ENCODE measurements around the gene MMP24OS. TPM values are rescaled to one million over a fixed set of nuclear protein-coding genes. Genes with fewer than 3 reads are reported as not detected.
A peak's percentile ranks its signal among the peaks of the same experiment; 100 is the strongest.
"Not testable (repeated sequence)": the region's sequence is repeated elsewhere in the genome, so short reads cannot be mapped to it uniquely, and the experiment has no call there.

The MMP24OS gene
- total RNA-seq, 1 experiment from 2014 or later, result 10.7 TPM

DNA sequence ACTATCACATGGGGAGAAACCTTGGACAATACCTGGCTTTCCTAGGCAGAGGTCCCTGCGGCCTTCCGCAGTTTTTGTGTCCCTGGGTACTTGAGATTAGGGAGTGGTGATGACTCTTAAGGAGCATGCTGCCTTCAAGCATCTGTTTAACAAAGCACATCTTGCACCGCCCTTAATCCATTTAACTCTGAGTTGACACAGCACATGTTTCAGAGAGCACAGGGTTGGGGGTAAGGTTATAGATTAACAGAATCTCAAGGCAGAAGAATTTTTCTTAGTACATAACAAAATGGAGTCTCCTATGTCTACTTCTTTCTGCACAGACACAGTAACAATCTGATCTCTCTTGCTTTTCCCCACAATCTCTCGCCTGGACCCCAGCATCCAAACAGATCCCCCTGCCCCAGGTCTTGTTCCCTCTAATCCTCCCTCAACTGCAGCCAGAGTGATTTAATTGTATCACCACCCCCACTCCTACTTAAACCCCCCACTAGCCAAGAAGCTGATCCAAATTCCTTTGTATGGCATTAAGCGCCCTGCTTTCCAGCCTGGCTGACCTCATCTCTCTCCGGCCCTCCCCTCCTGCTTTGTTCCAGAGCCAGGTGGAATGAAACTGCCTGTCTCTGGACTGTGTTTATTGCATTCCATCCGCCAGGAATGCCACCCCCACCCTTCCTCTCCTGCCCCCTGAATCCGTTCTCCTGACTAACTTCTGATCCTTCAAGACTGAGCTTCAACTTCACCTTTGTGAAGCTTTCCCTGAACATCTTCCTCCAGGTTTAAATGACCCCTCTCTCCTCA, 15.0 kb downstream of the MMP24OS start:
- in situ Hi-C loops (cut with HindIII; ENCODE audit: low sequenced_read_pairs), result not testable (repeated sequence)
- peak; percentile 97 for DNase-seq (ENCODE audit: low spot score)

DNA sequence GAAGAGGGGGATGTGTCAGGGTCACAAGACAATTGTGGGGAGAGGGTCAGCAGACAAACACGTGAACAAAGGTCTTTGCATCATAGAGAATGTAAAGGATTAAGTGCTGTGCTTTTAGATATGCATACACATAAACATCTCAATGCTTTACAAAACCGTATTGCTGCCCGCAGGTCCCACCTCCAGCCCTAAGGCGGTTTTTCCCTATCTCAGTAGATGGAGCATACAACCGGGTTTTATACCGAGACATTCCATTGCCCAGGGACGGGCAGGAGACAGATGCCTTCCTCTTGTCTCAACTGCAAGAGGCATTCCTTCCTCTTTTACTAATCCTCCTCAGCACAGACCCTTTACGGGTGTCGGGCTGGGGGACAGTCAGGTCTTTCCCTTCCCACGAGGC, 15.6 kb downstream of the MMP24OS start:
- in situ Hi-C loops (cut with HindIII; ENCODE audit: low sequenced_read_pairs), result not testable (repeated sequence)

DNA sequence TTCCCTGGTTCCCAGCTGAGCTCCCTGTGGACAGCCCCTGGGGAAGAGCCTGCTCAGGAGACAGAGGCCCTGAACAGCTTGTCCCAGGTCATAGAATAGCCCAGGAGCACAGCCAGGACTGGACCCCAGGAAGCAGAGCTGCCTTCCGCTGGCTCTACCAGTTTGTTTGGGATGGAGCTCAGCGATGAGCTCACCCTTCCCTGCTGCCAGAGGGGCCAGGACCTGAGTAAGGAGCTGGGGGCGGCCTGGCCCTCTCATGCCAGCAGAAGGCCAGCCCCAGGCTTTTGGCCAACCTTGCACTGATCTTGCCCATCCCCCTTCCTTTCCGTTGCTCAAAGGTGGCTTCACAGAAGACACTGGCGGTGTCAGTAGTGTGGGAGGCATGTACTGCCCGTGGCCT, 17.5 kb downstream of the MMP24OS start:
- in situ Hi-C loops (cut with HindIII; ENCODE audit: low sequenced_read_pairs), result no loop called here

More for the DNA sequence above, 15.6 kb downstream of the MMP24OS start:
- DNase-seq (ENCODE audit: low spot score), result not testable (repeated sequence)

DNA sequence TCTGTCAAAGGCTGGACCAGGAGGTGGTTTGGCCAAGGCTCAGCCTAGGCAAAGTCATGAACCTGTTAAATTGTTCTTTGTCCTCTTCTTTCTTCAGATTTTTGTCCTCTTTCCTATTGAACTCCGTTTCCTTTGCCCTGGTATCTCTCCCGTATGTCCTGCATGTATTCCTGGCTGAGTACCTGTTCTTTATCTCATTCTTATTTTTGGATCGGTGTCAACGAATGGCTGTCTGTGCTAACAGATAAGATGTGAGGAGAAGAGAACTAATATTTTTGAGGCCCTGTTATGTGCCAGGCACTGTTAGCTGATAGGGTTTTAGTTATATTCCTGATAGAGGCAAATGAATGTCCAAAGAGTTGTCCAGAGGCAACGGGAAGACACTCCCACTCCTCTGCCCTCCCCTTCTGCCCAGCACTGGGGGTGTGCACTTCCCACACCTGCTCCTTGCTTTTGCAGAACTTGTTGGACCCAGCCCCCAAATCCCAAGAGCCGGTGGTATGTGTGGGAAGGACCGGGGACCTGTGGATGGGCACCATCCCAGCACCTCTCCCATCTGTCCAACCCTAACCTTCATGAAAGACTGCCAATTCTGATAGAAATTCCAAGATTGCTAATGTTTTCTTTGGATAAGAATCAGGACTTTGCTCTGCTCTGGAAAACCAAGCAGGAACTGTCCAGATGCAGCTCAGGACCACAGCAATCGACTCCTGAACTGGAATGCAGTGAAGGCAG, 20.6 kb downstream of the MMP24OS start:
- in situ Hi-C loops (cut with HindIII; ENCODE audit: low sequenced_read_pairs), result no loop called here
- DNase-seq (ENCODE audit: low spot score), result peak; percentile 49

More for the DNA sequence above, 17.5 kb downstream of the MMP24OS start:
- DNase-seq (ENCODE audit: low spot score), result peak; percentile 96

DNA sequence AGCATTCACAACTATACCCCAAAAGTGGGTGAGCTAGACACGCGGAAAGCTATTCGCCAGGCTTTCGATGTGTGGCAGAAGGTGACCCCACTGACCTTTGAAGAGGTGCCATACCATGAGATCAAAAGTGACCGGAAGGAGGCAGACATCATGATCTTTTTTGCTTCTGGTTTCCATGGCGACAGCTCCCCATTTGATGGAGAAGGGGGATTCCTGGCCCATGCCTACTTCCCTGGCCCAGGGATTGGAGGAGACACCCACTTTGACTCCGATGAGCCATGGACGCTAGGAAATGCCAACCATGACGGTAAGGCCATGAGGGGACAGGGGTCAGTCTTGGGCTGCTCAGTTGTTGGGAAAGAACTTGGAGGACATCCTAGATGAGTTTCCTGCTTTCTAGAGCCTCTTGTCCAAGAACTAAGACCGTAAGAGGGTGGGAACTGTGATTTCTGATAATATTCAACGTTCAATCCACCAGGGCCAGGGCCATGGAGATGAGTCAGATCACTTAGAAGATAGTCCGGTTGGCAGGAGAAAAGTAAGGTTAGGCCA, 23.4 kb downstream of the MMP24OS start:
- DNase-seq (ENCODE audit: low spot score), result no peak
- in situ Hi-C loops (cut with HindIII; ENCODE audit: low sequenced_read_pairs), result no loop called here

DNA sequence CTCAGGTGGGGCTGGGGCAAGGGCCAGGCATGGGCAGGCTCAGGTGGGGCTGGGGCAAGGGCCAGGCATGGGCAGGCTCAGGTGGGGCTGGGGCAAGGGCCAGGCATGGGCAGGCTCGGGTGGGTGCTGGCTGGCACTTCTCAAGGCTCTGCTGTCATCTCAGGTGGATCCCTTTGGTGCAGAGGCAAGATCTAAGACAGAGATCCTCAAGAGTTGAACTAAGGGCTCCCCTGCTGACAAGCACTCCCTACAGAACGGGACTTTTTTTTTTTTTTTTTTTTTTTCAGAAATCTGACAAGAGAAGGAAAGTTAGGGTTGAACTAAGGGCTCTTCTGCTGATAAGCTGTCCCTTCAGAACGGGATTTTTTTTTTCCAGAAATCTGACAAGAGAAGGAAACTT, 24.9 kb downstream of the MMP24OS start:
- in situ Hi-C loops (cut with HindIII; ENCODE audit: low sequenced_read_pairs), result no loop called here
- DNase-seq (ENCODE audit: low spot score), result no peak

DNA sequence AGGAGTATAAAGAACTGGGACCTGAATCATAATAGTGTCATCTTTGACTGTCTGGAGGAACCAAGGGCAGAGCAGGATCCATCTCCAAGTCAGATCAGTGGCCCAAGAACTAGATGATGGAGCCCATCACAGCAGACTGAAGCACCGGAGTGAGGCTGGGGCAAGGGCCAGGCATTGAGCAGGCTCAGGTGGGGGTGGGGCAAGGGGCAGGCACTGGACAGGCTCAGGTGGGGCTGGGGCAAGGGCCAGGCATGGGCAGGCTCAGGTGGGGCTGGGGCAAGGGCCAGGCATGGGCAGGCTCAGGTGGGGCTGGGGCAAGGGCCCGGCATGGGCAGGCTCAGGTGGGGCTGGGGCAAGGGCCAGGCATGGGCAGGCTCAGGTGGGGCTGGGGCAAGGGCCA, 25.3 kb downstream of the MMP24OS start:
- DNase-seq (ENCODE audit: low spot score); in situ Hi-C loops (cut with HindIII; ENCODE audit: low sequenced_read_pairs): not testable (repeated sequence)

DNA sequence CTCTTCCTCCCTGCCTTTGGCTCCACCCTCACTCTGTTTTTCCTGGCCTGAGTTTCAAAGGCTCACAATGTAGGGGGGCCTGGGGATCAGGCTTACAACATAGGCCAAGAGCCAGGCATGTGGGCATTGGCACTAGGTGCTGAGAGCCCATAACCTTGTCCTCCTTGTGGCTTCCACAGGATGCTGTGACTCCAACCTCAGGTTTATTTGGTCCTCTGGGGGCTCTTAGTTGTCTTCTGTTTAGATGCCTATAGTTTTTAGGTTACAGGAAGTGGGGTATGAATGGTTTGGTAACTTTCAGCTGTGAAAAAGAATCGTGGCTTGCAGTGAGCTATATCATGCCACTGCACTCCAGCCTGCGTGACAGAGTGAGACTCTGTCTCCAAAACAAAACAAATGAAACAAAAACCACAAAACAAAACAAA, 25.9 kb downstream of the MMP24OS start:
- no peak for DNase-seq (ENCODE audit: low spot score)
- in situ Hi-C loops (cut with HindIII; ENCODE audit: low sequenced_read_pairs), result no loop called here

DNA sequence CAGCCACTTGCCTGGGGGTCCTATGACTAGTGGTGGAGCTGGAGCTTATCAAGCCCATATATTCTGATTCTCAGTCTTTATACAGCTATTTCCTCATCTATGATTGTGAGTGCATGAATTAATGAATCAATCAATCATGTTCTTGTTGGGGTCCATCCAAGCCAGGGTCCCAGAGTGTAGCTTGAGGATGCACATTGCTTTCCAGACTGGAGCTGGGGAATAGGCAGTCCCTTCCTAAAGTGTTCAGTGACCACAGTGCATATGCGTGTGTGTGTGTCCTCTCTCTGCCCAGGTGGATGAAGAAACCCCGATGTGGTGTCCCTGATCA, 26.3 kb downstream of the MMP24OS start:
- in situ Hi-C loops (cut with HindIII; ENCODE audit: low sequenced_read_pairs), result no loop called here
- no peak for DNase-seq (ENCODE audit: low spot score)

DNA sequence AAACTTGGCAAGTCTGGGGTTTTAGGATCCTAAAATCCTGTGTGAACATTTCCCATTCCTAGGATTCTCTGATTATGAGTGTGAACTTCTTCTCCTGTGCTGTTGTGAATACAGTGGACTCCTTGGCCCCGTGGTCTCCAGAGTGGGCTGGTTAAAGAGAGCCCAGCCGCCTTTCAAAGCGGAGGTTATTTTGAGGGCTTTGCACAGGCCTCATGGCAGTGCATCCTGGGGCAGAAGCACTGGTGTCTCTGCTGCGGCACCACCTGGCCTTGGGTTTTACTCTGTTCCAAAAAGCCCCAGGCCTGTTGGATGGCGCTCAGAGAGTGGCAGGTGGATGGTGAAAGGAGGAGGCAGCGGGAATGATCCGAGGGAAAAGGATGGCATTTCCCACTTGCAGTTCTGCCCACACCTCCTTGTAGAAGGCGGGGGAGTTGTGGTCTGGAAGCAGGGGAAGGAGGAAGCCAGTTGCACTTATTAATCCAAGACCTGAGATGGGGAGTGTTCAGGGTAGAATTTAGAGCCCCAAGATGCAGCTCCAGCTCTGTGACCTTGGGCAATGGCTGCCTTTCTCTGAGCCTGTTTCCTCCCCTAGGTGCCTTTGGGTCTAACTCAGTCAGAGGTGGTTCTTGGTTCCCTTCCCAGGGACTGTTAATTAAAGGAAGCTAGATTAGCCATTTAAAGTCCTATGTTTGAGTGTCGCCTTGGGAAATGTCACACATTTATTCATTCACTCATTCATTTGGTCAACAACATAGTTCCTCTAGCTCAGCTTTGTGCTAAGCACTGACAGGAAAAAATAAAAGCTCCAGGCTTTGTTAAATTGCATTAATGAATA, 29.1 kb downstream of the MMP24OS start:
- DNase-seq (ENCODE audit: low spot score), result peak; percentile 98
- in situ Hi-C loops (cut with HindIII; ENCODE audit: low sequenced_read_pairs), result no loop called here

DNA sequence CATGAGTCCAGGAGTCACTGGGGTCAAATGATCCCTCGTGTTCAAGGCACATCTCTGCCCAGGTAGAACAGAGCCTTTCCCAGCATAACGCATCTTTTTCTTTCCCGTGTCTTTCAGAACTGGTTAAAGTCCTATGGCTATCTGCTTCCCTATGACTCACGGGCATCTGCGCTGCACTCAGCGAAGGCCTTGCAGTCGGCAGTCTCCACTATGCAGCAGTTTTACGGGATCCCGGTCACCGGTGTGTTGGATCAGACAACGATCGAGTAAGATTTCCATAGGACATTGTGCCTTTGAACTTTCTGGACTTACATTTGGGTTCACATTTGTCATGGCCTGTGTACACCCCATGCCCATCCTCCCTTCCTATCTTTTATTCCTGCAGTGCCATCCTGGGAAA, 31.2 kb downstream of the MMP24OS start:
- in situ Hi-C loops (cut with HindIII; ENCODE audit: low sequenced_read_pairs), result no loop called here
- DNase-seq (ENCODE audit: low spot score), result no peak

DNA sequence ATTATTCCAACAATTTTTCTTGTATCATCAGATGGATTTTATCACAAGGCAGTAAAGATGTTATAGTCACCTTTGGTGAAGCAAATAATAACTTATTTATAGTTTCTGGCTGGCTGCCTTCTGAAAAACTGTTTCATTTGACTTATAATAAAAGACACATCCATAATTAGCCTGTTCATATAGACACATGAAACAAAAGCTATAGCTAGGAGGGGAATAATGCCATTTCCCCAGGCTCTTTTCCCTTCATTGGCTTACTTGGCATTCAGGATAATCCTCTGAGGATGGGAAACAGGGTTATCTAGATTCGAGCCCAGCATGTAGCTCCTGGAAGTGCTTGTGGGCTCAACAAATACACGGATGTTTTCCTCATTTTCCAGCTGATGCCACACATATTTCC, 33.9 kb downstream of the MMP24OS start:
- DNase-seq (ENCODE audit: low spot score), result no peak
- in situ Hi-C loops (cut with HindIII; ENCODE audit: low sequenced_read_pairs), result no loop called here

DNA sequence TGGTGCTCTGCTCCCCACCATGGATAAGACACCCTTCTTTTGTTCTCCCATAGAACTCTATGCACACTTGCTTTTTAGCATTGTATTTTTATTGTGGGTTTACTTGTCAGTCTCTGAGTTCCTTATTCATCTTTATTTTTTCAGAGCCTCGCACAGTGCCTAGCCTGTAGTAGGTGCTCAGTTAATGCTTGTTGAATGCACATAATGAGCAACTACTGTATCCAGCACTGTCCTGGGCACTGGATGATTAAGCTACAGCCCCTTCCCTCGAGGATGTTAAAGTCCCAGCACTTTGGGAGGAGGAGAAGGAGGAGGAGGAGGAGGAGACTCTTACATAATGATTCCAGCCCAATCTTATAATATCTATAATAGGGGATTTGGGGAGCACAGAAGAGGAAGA, 34.6 kb downstream of the MMP24OS start:
- in situ Hi-C loops (cut with HindIII; ENCODE audit: low sequenced_read_pairs), result no loop called here
- no peak for DNase-seq (ENCODE audit: low spot score)

DNA sequence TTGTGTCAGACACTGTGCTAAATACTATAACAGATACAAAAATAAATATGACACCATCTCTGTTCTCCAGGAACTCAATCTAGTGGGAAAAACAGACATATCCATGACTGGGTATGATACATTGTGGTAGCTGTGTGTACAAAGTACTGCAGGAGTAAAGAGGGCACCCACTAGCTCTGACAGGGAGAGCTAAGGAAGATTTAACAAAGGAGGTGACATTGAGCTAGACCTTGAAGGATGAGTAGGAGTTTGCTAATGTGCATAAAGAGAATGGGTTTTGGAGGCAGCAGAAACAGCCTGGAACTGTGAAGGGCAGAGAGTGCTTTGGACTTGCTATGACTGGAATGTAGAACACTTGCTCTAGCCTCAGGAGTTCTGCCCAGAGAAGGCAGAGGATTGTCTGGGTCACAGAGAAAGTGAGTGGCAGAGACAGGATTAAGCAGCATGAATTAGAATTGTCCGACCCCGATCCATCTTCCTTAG, 37.1 kb downstream of the MMP24OS start:
- peak; percentile 53 for DNase-seq (ENCODE audit: low spot score)
- in situ Hi-C loops (cut with HindIII; ENCODE audit: low sequenced_read_pairs), result no loop called here

DNA sequence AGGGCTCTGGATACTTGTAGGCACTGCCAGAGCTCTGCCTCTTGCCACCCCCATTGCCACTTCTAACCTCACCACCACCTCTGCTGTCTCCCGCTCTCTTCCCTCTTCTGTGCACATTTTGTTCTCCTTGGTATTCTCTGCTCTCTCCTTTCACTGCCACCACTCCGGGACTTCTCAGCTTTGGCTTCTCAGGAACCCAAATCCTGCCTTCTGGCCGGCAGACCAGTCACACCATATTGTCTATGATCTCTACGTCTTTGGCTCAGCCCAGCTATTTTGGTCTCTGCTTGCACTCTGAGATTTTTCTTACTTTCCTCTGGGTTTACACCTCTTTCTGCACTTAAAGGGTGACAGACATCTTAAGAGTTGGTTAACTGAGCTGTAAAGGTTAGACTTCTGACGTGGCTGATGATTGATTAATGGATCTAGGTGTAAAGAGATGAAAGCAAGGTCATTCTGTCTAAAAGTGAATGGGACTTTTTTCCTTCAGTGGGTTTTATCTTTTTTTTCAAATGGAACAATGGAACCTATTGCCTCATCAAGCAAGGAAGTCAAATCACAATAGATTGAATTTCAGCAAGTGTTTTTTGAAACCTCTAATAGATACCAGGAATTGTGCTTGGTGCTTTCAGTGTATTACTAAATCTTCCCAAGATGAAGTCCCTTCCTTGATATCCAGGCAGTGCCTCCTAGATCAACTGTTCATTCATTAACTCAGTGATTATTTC, 37.7 kb downstream of the MMP24OS start:
- peak; percentile 78 for DNase-seq (ENCODE audit: low spot score)
- in situ Hi-C loops (cut with HindIII; ENCODE audit: low sequenced_read_pairs), result no loop called here

DNA sequence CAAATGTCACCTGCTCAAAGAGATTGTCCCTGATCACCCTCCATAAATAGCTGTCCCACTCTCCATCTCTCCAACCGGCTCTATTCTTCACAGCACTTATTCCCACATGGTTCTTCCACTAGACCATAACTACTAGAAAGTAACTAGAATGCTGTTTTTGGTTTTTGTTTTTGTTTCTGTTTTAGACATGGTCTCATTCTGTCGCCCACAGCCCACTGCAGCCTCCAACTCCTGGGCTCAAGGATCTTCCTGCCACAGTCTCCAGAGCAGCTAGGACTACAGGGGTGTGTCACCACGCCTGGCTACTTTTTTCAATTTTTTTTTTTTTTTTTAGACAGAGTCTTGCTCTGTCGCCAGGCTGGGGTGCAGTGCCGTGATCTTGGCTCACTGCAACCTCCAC, 39.2 kb downstream of the MMP24OS start:
- DNase-seq (ENCODE audit: low spot score), result no peak
- in situ Hi-C loops (cut with HindIII; ENCODE audit: low sequenced_read_pairs), result no loop called here

DNA sequence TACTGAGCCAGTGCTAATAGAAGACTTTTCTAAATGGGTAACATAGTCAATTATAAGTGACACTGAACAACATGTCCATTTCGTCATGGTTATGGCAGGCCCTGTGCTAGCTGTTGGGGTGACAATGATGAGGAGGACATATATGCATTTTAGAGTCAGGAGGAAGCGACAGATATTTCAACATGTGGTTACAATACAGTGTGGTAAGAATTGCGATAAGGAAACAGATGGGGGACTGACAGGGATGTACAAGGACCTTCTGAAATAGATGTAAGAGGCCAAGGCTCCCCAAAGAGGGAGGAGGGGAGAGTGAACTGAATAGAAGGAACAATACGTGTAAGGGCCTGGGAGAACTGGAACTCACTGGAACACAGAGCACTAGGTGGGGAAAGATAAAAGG, 39.8 kb downstream of the MMP24OS start:
- DNase-seq (ENCODE audit: low spot score), result peak; percentile 55
- in situ Hi-C loops (cut with HindIII; ENCODE audit: low sequenced_read_pairs), result no loop called here

DNA sequence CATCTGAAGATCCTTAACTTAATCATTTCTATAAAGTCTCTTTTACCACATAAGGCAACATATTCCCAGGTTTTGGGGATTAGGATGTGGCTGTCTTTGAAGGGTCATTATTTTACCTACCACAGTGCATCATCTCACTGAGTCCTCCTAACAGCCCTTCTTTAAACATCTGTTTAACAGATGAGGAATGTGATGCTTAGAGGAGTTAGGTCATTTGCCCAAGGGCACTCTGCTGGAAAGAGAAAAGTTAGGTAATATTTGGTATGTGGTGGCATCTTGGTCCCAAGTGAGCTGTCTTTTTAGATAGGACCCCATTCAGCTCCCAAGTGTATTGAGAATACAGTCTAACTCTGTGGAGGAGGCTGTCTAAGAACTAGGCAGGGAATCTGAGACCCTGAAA, 40.4 kb downstream of the MMP24OS start:
- no peak for DNase-seq (ENCODE audit: low spot score)
- in situ Hi-C loops (cut with HindIII; ENCODE audit: low sequenced_read_pairs), result no loop called here

DNA sequence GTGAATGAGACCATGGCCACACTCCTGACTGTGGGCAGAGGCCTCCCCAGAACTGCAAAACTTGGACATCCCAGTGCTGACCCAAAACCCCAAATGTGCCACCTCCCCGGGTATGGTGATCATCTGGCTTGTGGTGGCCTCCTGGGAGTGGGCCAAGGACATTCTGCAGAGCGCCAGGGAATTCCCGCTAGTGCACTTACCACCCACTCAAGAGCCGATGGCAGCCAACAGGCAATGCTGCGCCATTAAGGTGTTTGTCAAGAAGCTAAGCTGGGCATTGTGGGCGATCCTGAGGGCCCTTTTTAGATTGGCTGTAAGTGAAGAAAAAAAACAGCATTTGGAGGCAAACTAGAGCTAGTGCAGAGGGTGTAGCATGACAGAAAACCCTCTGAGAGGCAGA, 42.0 kb downstream of the MMP24OS start:
- in situ Hi-C loops (cut with HindIII; ENCODE audit: low sequenced_read_pairs), result no loop called here
- DNase-seq (ENCODE audit: low spot score), result peak; percentile 84
